Activated CD8-positive, alpha-beta T cell treated with anti-CD3 and anti-CD28 coated beads, Interleukin-2, amount 10 ng/mL, durations not matched to agents 7 days and 5 days (primary cell): ENCODE data around the gene GCLC. TPM values are rescaled to one million over a fixed set of nuclear protein-coding genes. Genes with fewer than 3 reads are reported as not detected.

ENCODE experiments used
- ATAC-seq: fragments of 150-1000 bp; cut with Tn5 transposase; one replicate; pipeline ENCODE4 v1.10.0; 2021; ENCODE audit warnings: moderate library complexity
- CTCF ChIA-PET: fragments of 350-600 bp; sonication (Branson Sonifier 250); formaldehyde crosslinking; loops from one replicate; lab custom pipeline; 2021; ENCODE audit warnings: antibody characterized with exemption; lab: Charles Lee
- POLR2A ChIA-PET: fragments of 350-600 bp; sonication (Branson Sonifier 250); formaldehyde crosslinking; loops from one replicate; lab custom pipeline; 2021; ENCODE audit warnings: antibody characterized with exemption; lab: Charles Lee
- DNase-seq: peaks from one replicate; pipeline ENCODE4 v3.0.0-alpha.2; 2020
- H3K27ac Mint-ChIP-seq: one replicate; pipeline ENCODE4 v1.8.0; 2021; ENCODE audit warnings: mild to moderate bottlenecking, mixed read lengths
- H3K27me3 Mint-ChIP-seq: one replicate; pipeline ENCODE4 v1.8.0; 2021; ENCODE audit warnings: low read depth, mixed read lengths
- H3K36me3 Mint-ChIP-seq: one replicate; pipeline ENCODE4 v1.8.0; 2021; ENCODE audit warnings: low read depth, mixed read lengths
- H3K4me1 Mint-ChIP-seq: one replicate; pipeline ENCODE4 v1.8.0; 2021; ENCODE audit warnings: low read depth, mixed read lengths
- H3K4me3 Mint-ChIP-seq: one replicate; pipeline ENCODE4 v1.8.0; 2021; ENCODE audit warnings: mild to moderate bottlenecking, mixed read lengths
- H3K9me3 Mint-ChIP-seq: one replicate; pipeline ENCODE4 v1.8.0; 2022; ENCODE audit warnings: mixed read lengths; ENCODE audit not compliant: insufficient read depth
- total RNA-seq, 2 experiments: library from RNA; stranded (reverse); gene quantifications; one replicate each; pipeline ENCODE4 v1.2.3, GENCODE V29; 2021

Gene GCLC
- total RNA-seq: 10 to 100 TPM; 22.1 to 26.5 TPM

DNA sequence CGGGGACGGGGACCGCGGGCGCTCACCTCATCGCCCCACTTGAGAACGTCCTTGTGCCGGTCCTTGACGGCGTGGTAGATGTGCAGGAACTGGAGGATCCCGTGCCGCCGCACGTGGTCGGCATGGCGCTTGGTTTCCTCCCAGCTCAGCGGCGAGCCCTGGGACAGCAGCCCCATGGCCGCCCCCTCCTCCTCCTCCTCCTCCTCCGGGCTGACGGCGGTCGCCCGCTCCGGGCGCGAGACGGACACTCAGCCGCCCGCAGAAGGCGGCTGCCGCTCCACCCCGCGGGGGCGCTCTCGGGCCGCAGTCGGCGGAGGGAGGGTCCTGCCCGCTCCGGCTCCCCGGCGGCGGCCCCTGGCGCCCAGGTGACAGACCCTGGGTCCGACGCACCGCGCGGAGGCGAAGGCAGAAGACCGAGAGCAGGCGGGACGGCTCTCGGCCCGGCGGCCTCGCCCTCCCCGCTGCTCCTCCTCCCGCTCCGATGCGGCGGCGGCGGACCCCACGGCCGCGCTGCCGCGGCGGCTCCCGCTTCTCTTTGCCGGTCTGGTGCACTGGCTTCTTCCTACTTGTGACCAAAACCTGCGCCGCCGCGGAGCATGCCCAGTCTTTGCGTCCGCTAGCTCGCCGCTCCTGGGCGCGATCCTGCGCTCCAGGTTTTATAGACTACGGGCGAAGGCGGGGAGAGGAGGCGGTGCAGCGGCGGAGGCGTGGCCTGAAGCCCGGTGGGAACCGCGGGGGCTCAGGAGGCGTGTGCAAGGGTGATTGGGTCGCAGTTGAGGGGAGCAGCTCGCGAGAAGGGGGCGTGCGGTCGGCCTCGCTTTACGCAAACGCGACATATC is at the start of gene GCLC:
Gene GCLC (minus strand): TSS at position 632 of the 839 bp plus-strand sequence. CDS start 456 bp downstream, at position 176.
- ChIA-PET CTCF (interaction anchor here (0.7 to 3.5 kb wide), 10 partner anchors 11 to 184 kb away, joined by 3 to 38 read pairs (median 5); no protein-coding TSS in a partner anchor), POLR2A (interaction anchor here (0.9 to 1.7 kb wide), 4 partner anchors 11 to 107 kb away, joined by 3 to 7 read pairs (median 4); no protein-coding TSS in a partner anchor)
- H3K27ac Mint-ChIP-seq: peak within 1 kb of the TSS; percentile 96
- H3K27me3 Mint-ChIP-seq: peaks cover 17% of the 10 kb centered on the region
- peak; percentile 68 for ATAC-seq
- peaks cover 46% of the 10 kb centered on the region for H3K4me1 Mint-ChIP-seq
- peak within 1 kb of the TSS; percentile 89 for H3K4me3 Mint-ChIP-seq
- no peaks in the 10 kb centered on the region for H3K9me3 Mint-ChIP-seq
- peak; percentile 93 for DNase-seq
- peaks cover 5% of the 10 kb centered on the region for H3K36me3 Mint-ChIP-seq

DNA sequence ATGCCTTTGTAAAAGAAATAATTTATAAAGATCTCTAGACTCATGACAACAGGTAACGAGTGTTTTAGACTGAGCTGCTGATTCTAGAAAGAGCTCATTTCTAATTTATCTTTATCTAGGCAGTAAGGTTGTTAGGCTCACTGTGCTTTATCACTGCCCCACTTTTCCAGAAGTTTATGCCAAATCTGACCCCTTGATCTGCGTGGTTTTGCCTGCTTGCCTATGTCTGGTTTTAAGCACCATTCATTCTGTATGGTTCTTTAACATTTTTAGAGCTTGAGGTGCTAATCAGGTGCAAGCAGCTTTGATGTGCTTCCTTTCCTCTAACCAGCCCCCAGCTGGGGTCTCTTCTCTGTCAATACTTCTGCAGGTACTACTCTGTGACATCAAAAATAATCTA is 49.7 kb upstream of the GCLC start:
- POLR2A ChIA-PET: no interaction called here
- peaks cover 6% of the 10 kb centered on the region for H3K27me3 Mint-ChIP-seq
- no peak overlapping the region for H3K27ac Mint-ChIP-seq
- no peaks in the 10 kb centered on the region for H3K4me1 Mint-ChIP-seq
- no peak overlapping the region for H3K4me3 Mint-ChIP-seq
- ATAC-seq (no peak), DNase-seq (no peak)
- CTCF ChIA-PET: interaction anchor here (0.7 to 1.8 kb wide), 2 partner anchors 10 to 57 kb away, joined by 3 to 4 read pairs; no protein-coding TSS in a partner anchor
- peaks cover 4% of the 10 kb centered on the region for H3K9me3 Mint-ChIP-seq
- H3K36me3 Mint-ChIP-seq: no peaks in the 10 kb centered on the region

DNA sequence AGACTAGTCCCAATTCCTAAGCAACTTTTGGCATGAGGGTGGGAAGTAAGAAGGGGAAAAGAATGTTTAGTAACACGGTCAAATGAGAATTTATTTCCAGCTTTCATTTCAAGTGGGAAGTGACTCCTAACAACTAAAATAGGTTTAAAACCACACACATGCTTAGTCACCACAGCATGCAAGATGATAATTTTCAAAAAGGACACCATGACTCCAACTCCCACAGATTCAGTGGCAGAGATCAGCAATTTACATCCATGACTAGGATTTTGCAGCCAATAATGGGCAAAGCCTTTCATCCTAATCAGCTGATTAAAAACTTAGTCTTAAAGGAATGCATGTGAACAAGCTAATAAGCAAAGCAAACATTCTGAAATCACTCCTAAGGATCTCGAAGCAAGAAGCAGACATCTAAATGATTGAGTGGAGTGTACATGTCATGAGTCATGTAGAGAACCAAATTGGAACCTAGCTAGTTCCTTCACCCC is 48.1 kb upstream of the GCLC start:
- Mint-ChIP-seq H3K27me3 (peaks cover 9% of the 10 kb centered on the region), H3K4me1 (no peaks in the 10 kb centered on the region), H3K27ac (no peak overlapping the region), H3K36me3 (no peaks in the 10 kb centered on the region), H3K9me3 (peaks cover 4% of the 10 kb centered on the region), H3K4me3 (no peak overlapping the region)
- DNase-seq: no peak
- POLR2A ChIA-PET: no interaction called here
- CTCF ChIA-PET: interaction anchor here (1.8 kb wide), 1 partner anchor 59 kb away, joined by 4 read pairs; no protein-coding TSS in a partner anchor
- ATAC-seq: no peak

DNA sequence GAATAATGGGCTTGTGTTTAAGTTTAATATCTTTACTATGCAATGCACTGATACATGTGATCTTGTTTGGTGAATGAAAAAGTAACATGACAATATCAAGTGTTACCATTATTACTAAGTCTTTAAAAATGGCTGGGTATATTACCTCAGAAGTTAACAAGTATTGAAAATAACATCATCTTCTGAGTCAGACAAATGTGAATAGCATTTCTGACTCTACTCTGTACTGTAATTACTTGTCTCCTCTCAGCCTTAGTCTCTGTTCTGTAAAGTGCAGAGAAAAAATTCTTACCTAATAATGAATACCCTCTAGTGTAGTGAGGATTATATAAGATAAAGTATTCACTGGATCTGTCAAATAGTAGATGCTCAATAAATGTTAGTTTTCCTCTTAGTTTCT is 47.0 kb upstream of the GCLC start:
- no peak overlapping the region for H3K27ac Mint-ChIP-seq

DNA sequence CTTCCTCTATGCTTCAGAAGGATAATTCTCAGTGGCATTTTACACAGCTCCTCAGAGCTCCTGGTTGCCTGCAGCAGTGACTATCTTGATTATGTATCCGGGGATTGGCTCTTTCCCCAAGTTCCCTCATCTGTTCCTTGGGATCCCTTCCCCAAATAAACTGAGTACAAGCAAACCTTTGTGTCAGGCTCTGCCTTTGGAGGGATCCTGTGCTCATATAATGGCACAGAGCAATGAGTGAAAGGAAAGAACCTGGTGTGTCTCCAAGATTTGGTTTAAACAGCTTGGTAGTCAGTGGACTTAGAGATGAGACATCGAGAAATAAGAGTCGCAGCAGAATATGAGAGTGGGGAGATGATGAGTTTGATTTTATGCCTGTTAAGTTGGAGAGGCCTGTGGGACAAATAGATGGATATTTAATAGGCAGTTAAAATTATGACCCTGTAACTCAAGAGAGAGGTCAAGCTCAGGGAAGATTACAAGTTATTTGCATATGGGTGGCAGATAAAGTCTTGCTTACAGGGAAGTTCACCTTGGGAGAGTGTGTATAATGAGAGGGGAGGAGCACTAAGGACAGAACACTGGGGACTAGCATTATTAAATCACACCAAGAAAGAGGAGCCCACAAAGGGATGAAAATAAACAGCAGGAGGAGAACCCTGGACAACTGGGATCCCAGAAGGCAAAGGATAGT is 44.1 kb upstream of the GCLC start:
- H3K9me3 Mint-ChIP-seq: no peaks in the 10 kb centered on the region
- H3K36me3 Mint-ChIP-seq: no peaks in the 10 kb centered on the region
- DNase-seq: no peak
- ChIA-PET CTCF (no interaction called here), POLR2A (no interaction called here)
- ATAC-seq: no peak
- H3K27me3 Mint-ChIP-seq: peaks cover 11% of the 10 kb centered on the region
- H3K27ac Mint-ChIP-seq: no peak overlapping the region
- H3K4me1 Mint-ChIP-seq: no peaks in the 10 kb centered on the region
- no peak overlapping the region for H3K4me3 Mint-ChIP-seq

More for the DNA sequence above, 47.0 kb upstream of the GCLC start:
- no peaks in the 10 kb centered on the region for H3K36me3 Mint-ChIP-seq
- ChIA-PET CTCF (no interaction called here), POLR2A (no interaction called here)
- no peak for DNase-seq
- H3K9me3 Mint-ChIP-seq: peaks cover under 1% of the 10 kb centered on the region
- no peak for ATAC-seq
- no peak overlapping the region for H3K4me3 Mint-ChIP-seq
- H3K4me1 Mint-ChIP-seq: no peaks in the 10 kb centered on the region
- peaks cover 9% of the 10 kb centered on the region for H3K27me3 Mint-ChIP-seq

DNA sequence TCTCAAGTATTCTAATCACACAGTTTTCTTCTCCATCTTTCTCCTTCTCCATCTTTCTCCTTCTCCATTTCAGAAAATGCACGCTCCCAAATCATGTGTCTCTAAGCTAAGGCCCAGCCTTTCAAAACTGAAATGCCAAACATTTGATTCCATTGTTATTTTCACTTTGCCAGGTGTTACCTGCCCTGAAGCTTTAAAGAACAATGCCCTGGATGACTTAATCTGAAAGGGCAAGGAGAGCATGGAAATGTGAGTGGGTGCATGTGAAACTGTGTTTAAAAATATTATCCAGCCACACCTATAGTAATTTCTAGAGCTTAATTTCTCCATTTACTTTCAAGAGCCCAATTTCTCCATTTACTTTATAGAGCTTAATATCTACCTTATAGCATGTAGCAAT is 42.4 kb upstream of the GCLC start:
- CTCF ChIA-PET: no interaction called here

DNA sequence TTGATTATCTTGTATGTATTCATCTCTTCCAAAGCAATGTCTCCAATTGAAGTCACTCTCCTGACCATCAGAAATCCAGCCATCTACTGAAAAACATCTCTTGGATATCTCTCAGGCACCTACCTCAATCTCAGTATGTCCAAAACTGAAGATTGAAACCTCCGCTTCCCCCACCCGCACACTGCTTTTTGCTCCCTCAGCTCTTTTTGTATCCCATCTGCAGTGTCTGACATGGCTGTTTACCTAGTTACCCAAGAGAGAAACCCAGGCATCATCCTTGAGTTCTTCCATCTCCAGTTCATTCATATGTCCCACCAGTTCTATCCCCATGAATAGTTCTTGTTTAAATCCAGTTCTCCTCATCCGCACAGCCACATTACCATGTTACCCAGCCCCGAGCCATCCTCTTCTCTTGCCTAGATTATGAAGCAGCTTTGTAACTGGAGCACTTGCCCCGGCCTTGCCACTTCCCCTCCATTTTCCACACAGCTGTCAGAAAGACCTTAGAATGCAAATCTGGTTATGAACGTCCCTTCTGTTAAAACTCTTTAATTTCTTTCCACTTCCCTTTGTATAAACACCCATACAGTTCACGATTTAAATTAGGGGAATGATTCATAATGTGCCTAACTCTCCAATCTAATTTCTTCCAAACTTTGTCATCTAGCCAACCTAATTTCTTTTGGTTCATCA is 40.5 kb upstream of the GCLC start:
- H3K4me1 Mint-ChIP-seq: no peaks in the 10 kb centered on the region
- H3K9me3 Mint-ChIP-seq: no peaks in the 10 kb centered on the region
- ATAC-seq: no peak
- POLR2A ChIA-PET: no interaction called here
- H3K36me3 Mint-ChIP-seq: no peaks in the 10 kb centered on the region
- peaks cover 5% of the 10 kb centered on the region for H3K27me3 Mint-ChIP-seq
- H3K27ac Mint-ChIP-seq: no peak overlapping the region
- no peak for DNase-seq
- CTCF ChIA-PET: interaction anchor here (0.8 kb wide), 1 partner anchor 10 kb away, joined by 3 read pairs; no protein-coding TSS in a partner anchor
- H3K4me3 Mint-ChIP-seq: no peak overlapping the region

More for the DNA sequence above, 42.4 kb upstream of the GCLC start:
- no peak overlapping the region for H3K4me3 Mint-ChIP-seq
- no peaks in the 10 kb centered on the region for H3K36me3 Mint-ChIP-seq
- H3K9me3 Mint-ChIP-seq: no peaks in the 10 kb centered on the region
- no peak overlapping the region for H3K27ac Mint-ChIP-seq
- ATAC-seq: no peak
- H3K4me1 Mint-ChIP-seq: no peaks in the 10 kb centered on the region
- DNase-seq: no peak
- H3K27me3 Mint-ChIP-seq: peaks cover 5% of the 10 kb centered on the region
- POLR2A ChIA-PET: no interaction called here

DNA sequence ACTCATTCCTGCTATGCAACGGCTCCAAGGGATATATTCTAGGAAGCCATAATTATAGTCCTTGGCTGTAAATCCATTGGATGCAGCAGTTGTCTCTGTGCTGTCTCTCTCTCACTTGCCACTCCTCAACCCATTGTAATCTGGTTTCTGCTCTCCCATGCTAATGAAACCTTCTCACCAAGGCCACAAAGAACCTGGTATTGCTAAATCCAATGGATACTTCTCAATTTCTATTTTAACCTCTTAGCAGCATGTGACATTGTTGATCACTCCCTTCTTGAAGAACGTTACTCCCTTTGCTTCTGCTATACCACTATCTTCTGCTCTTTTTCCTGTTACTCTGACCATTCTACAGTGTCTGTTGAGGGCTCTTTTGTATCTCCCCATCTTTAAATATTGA is 39.8 kb upstream of the GCLC start:
- Mint-ChIP-seq H3K9me3 (no peaks in the 10 kb centered on the region), H3K4me3 (no peak overlapping the region), H3K27me3 (peaks cover 5% of the 10 kb centered on the region), H3K36me3 (no peaks in the 10 kb centered on the region), H3K27ac (no peak overlapping the region), H3K4me1 (no peaks in the 10 kb centered on the region)
- ATAC-seq: no peak
- no peak for DNase-seq
- ChIA-PET POLR2A (no interaction called here), CTCF (interaction anchor here (0.8 kb wide), 1 partner anchor 10 kb away, joined by 3 read pairs; no protein-coding TSS in a partner anchor)

DNA sequence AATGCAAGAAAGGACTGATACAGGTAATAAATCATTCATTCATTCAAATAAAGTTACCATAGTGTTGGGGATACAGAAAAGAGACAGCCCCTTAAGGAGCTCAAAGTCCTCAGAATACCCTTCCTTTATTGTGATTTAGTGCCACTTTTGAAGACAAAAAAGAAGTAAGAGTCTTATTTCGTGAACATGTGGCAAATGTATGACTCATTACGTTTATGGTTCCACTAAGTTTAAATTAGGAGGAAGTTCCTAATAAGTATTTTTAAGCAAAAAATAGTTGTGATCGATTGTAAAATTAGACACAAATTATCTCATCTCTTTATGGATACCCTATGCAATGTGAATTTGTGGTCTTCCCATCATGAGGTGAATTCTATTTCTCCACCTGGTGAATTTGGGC is 38.5 kb upstream of the GCLC start:
- ChIA-PET POLR2A (no interaction called here), CTCF (no interaction called here)
- Mint-ChIP-seq H3K27me3 (peaks cover 3% of the 10 kb centered on the region), H3K9me3 (no peaks in the 10 kb centered on the region), H3K4me1 (no peaks in the 10 kb centered on the region), H3K4me3 (no peak overlapping the region), H3K36me3 (no peaks in the 10 kb centered on the region), H3K27ac (no peak overlapping the region)
- no peak for DNase-seq
- no peak for ATAC-seq

DNA sequence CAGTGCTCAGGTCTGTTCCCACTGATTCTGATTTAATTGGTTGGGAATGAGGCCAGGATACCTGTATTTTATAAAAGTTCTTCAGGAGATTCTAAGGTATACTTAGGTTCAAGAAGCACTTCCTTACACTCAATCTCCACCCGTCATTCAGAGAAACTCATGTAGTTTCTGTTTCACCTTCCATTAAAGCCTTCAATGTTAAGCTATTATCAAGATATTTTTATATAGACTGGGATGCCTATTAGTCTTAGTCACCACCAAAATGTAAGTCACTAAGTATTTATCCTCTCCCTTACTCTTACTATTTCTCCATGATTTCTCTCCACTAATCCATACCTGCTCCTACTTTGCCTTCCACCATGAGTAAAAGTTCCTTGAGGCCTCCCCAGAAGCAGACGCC is 38.1 kb upstream of the GCLC start:
- Mint-ChIP-seq H3K27me3 (peaks cover 3% of the 10 kb centered on the region), H3K4me3 (no peak overlapping the region), H3K9me3 (no peaks in the 10 kb centered on the region), H3K27ac (no peak overlapping the region), H3K36me3 (no peaks in the 10 kb centered on the region), H3K4me1 (no peaks in the 10 kb centered on the region)
- ChIA-PET POLR2A (no interaction called here), CTCF (no interaction called here)
- ATAC-seq: no peak
- DNase-seq: no peak

DNA sequence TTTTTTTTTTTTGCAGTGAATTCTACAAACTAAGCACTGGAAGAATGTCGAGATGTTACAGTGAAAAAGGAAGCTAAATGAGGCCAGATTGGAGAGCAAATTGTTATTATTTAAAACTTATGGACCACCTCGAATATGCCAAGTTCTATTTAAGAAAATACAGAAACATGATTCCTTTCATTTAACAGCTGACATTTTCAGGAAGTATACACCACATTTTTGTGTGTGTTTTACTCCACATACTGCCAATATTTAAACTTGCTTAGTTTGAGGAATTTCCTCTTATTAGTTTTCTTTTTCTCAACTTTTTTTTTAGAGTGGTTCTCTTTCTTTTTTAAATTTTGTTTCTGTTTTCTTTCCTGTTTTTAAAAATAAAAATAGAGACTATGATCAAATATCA is 37.0 kb upstream of the GCLC start:
- ATAC-seq: no peak
- CTCF ChIA-PET: no interaction called here
- H3K27ac Mint-ChIP-seq: no peak overlapping the region
- H3K9me3 Mint-ChIP-seq: no peaks in the 10 kb centered on the region
- POLR2A ChIA-PET: no interaction called here
- H3K4me1 Mint-ChIP-seq: no peaks in the 10 kb centered on the region
- DNase-seq: no peak
- no peaks in the 10 kb centered on the region for H3K36me3 Mint-ChIP-seq
- H3K27me3 Mint-ChIP-seq: peaks cover 3% of the 10 kb centered on the region
- no peak overlapping the region for H3K4me3 Mint-ChIP-seq
